Parathyroid adenoma (tissue), 2 donors: ENCODE data around the gene CFB.

Experiments
- H2AFZ ChIP-seq: fragments of 300-600 bp; sonication (generic); one replicate; pipeline ENCODE4 v1.7.0; 2017; ENCODE audit warnings: antibody characterized with exemption, mild to moderate bottlenecking
- H3K27ac ChIP-seq: fragments of 300-600 bp; sonication (generic); one replicate; pipeline ENCODE4 v1.7.0; 2017
- H3K27me3 ChIP-seq: fragments of 300-600 bp; sonication (generic); one replicate; pipeline ENCODE4 v1.7.0; 2017; ENCODE audit warnings: low read length; ENCODE audit not compliant: control insufficient read depth, insufficient read depth
- H3K36me3 ChIP-seq: fragments of 300-600 bp; sonication (generic); one replicate; pipeline ENCODE4 v1.7.0; 2017; ENCODE audit warnings: low read length; ENCODE audit not compliant: control insufficient read depth, insufficient read depth
- H3K4me1 ChIP-seq: fragments of 300-600 bp; sonication (generic); one replicate; pipeline ENCODE4 v1.7.0; 2017; ENCODE audit warnings: control low read depth
- H3K4me2 ChIP-seq: fragments of 300-600 bp; sonication (generic); one replicate; pipeline ENCODE4 v1.7.0; 2017; ENCODE audit warnings: low read length
- H3K4me3 ChIP-seq: fragments of 300-600 bp; sonication (generic); one replicate; pipeline ENCODE4 v1.7.0; 2017; ENCODE audit warnings: low read depth, low read length
- H3K79me2 ChIP-seq: fragments of 300-600 bp; sonication (generic); one replicate; pipeline ENCODE4 v1.7.0; 2017; ENCODE audit warnings: control low read depth
- H3K9ac ChIP-seq: fragments of 300-600 bp; sonication (generic); one replicate; pipeline ENCODE4 v1.7.0; 2017; ENCODE audit warnings: mild to moderate bottlenecking
- H3K9me3 ChIP-seq: fragments of 300-600 bp; sonication (generic); one replicate; pipeline ENCODE4 v1.7.0; 2017; ENCODE audit warnings: low read length; ENCODE audit not compliant: control insufficient read depth
- TF ChIP-seq, protein P1 (sequence below): fragments of 300-600 bp; sonication (generic); IDR thresholded peaks from one replicate; pipeline ENCODE4 v1.7.0; 2017; ENCODE audit warnings: antibody characterized with exemption, mild to moderate bottlenecking
- donor health status: primary hyperparathyroidism.

CFB gene

DNA sequence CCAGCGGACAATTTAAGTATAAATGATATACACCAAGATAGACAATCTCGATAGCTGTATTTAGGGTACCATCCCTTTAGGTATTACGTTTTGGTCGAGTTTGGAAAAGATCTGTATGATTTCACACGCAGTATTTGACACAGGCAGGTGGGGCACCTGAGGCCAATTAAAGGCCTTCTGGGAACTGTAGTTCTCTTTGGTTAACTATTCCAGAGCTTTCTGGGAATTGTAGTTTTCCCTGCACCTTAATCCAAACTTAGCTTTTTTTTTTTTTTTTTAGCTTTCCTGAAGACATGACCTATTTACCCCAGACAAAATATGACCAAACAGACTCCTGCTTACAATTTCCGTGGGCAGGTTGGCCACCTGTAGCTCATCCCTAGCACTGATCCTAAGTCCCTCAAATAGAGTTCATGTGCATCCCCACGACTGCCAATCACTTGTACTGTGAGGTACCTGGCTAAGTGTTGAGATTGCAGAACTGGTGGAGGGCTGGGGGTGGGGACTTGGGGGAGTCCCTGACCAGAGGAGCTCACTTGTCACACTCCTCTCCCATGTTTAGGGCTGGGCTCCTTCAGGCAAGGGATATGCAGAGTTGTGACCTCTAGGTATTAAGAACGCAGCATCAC, 47.4 kb upstream of the CFB start:
- Histone ChIP-seq H3K27me3 (no peaks in the 10 kb centered on the region), H3K79me2 (no peaks in the 10 kb centered on the region), H3K4me2 (peak overlapping the region; percentile 78), H3K9ac (no peak overlapping the region), H2AFZ (peak overlapping the region; percentile 89), H3K27ac (peak overlapping the region; percentile 82), H3K4me3 (peak overlapping the region; percentile 87), H3K36me3 (no peaks in the 10 kb centered on the region), H3K9me3 (no peaks in the 10 kb centered on the region), H3K4me1 (peaks cover 11% of the 10 kb centered on the region)
- TF ChIP-seq, protein P1, sequence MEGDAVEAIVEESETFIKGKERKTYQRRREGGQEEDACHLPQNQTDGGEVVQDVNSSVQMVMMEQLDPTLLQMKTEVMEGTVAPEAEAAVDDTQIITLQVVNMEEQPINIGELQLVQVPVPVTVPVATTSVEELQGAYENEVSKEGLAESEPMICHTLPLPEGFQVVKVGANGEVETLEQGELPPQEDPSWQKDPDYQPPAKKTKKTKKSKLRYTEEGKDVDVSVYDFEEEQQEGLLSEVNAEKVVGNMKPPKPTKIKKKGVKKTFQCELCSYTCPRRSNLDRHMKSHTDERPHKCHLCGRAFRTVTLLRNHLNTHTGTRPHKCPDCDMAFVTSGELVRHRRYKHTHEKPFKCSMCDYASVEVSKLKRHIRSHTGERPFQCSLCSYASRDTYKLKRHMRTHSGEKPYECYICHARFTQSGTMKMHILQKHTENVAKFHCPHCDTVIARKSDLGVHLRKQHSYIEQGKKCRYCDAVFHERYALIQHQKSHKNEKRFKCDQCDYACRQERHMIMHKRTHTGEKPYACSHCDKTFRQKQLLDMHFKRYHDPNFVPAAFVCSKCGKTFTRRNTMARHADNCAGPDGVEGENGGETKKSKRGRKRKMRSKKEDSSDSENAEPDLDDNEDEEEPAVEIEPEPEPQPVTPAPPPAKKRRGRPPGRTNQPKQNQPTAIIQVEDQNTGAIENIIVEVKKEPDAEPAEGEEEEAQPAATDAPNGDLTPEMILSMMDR, result no peak

DNA sequence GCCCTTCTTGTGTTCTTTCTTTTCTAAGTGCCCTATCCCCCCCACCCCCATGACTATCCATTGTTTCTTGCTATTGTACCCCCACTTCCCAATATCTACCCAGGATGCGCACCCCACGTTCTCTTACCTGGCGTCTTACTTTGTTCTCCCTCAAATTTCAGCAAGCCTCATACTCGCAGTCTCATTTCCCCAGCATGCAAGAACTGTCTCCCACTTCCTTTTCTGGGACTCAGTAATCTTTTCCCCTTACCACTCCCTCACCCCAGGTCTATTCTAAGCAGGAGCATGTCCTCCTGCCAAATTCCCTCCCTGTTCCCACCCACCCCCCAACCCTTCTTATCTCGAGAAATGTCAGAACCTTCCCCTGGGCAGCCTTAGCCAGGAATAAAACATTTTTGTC, 46.7 kb upstream of the CFB start:
- no peak overlapping the region for H3K27ac ChIP-seq
- H3K36me3 ChIP-seq, result no peaks in the 10 kb centered on the region
- H3K4me1 ChIP-seq, result peaks cover 11% of the 10 kb centered on the region
- no peaks in the 10 kb centered on the region for H3K9me3 ChIP-seq
- TF ChIP-seq, protein P1, result no peak
- H3K4me3 ChIP-seq, result no peak overlapping the region
- H3K4me2 ChIP-seq, result no peak overlapping the region
- no peaks in the 10 kb centered on the region for H3K79me2 ChIP-seq
- no peaks in the 10 kb centered on the region for H3K27me3 ChIP-seq
- H2AFZ ChIP-seq, result no peak overlapping the region
- H3K9ac ChIP-seq, result no peak overlapping the region

DNA sequence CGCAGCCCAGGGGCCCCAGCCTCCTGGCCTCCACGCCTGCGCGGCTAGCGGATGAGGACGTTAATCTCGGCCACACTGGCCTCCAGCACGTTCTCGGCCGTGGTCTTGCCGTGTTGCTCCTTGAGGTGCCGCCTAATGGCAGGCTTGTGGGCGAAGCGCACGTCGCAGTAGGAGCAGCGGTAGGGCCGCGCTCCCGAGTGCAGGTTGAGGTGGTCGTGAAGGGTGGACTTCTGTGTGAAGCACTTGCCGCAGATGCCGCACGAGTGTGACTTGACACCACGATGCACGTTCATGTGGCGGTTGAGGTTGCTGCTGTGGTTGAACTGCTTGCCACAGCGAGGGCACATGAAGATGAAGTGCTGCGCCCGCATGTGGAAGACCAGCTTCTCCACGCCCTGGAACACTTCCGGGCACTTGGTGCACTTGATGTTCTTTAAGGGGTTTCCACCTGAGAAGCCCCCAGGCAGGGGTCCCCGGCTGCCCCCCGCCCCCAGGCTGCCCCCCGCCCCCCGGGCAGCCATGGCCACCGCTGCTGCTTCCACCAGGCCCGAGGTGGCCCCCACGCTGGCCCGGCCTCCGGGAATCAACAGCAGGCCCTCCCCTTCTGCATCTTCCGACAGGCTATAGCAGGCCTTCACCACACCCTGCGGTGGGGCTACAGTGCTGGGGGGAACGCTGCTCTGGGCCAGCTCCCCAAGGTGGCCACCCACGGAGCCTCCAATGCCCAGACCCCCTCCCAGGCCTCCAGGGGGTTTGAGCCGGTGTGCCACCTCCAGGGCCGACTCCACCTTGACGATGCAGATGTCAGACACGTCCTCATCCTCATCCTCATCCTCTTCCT, 45.8 kb upstream of the CFB start:
- TF ChIP-seq, protein P1, result no peak
- no peaks in the 10 kb centered on the region for H3K36me3 ChIP-seq
- H3K4me3 ChIP-seq, result no peak overlapping the region
- no peak overlapping the region for H3K27ac ChIP-seq
- H3K9me3 ChIP-seq, result no peaks in the 10 kb centered on the region
- H2AFZ ChIP-seq, result no peak overlapping the region
- H3K27me3 ChIP-seq, result no peaks in the 10 kb centered on the region
- H3K79me2 ChIP-seq, result no peaks in the 10 kb centered on the region
- no peak overlapping the region for H3K4me2 ChIP-seq
- peaks cover 11% of the 10 kb centered on the region for H3K4me1 ChIP-seq
- no peak overlapping the region for H3K9ac ChIP-seq

DNA sequence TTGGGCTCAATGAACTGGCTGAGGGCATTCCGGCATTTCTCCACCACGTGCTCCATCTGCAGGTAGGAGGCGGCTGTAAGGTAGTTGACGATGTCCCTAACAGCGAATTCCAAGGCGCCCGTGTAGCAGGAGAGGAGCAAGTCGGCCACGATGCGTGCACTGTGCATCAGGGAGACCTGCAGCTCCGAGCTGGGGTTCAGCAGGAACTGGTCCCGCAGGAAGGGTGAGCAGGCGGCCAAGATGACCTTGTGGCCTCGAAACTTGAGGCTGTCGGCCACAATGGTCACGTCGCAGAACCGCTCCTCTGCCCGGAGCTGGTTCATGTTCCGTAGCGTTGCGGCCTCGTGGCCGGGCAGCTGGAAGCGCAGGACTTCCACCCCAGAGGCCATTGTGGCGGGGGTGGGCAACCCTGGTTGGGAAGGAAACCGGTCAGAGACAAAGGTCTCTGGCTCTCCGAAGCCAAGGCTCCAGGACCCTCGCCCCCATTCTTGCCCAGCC, 44.9 kb upstream of the CFB start:
- Histone ChIP-seq H3K4me2 (peak overlapping the region; percentile 96), H3K79me2 (no peaks in the 10 kb centered on the region), H2AFZ (peak overlapping the region; percentile 53), H3K4me3 (peak overlapping the region; percentile 63), H3K27ac (peak overlapping the region; percentile 87), H3K4me1 (peaks cover 11% of the 10 kb centered on the region), H3K9me3 (no peaks in the 10 kb centered on the region), H3K27me3 (no peaks in the 10 kb centered on the region), H3K36me3 (no peaks in the 10 kb centered on the region), H3K9ac (no peak overlapping the region)
- TF ChIP-seq, protein P1, result no peak
